ENCODE measurements around the gene CIRBP.
"Not testable (repeated sequence)": the region's sequence is repeated elsewhere in the genome, so short reads cannot be mapped to it uniquely, and the experiment has no call there.

CIRBP gene

GRCh38 chr19:1315470-1316166 is 46.5 kb downstream of the CIRBP start:
- DNase-seq: peak; percentile 41 to 45

- no peak for DNase-seq
Observed at GRCh38 chr19:1316466-1316865, 47.3 kb downstream of the CIRBP start.

GRCh38 chr19:1317274-1318003 is 48.3 kb downstream of the CIRBP start:
- no peak for DNase-seq

GRCh38 chr19:1318678-1319471 is 49.7 kb downstream of the CIRBP start:
- no peak for DNase-seq

- DNase-seq: not testable (repeated sequence)
Observed at GRCh38 chr19:1320282-1320650, 51.1 kb downstream of the CIRBP start.

- no peak for DNase-seq
Observed at GRCh38 chr19:1321539-1321938, 52.4 kb downstream of the CIRBP start.

- no peak for DNase-seq
Observed at GRCh38 chr19:1322198-1322981, 53.3 kb downstream of the CIRBP start.

- no peak for DNase-seq
Observed at GRCh38 chr19:1324249-1324805, 55.2 kb downstream of the CIRBP start.

All from activated CD4-positive, alpha-beta T cell treated with anti-CD3 and anti-CD28 coated beads, Interleukin-2, amount 50 U/mL, for 48 hours (primary cell).